Gastroesophageal sphincter (tissue), 4 donors: ENCODE results near the gene ISL1. TPM values are rescaled to one million over a fixed set of nuclear protein-coding genes. Genes with fewer than 3 reads are reported as not detected.

Experiments
- ATAC-seq: fragments of 150-250 bp; one replicate; pipeline ENCODE4 v1.9.1; 2016; ENCODE audit warnings: mild to moderate bottlenecking, moderate library complexity
- H3K27ac ChIP-seq, 4 donors: fragments of 200-600 bp; sonication (generic) in 3 of 4; 1 replicate in 3 of 4; 2 replicates in 1 of 4; pipeline ENCODE4 v1.5.1; 2016 to 2019
- H3K27me3 ChIP-seq: fragments of 200-600 bp; sonication (generic); one replicate; pipeline ENCODE4 v1.5.1; 2019
- H3K36me3 ChIP-seq, 2 donors: fragments of 200-600 bp; sonication (generic); one replicate each; pipeline ENCODE4 v1.5.1; 2019; ENCODE audit warnings: control low read depth in 1 of 2
- H3K4me1 ChIP-seq, 3 donors: fragments of 200-600 bp; sonication (generic); 1 replicate in 2 of 3; 2 replicates in 1 of 3; pipeline ENCODE4 v1.5.1; 2016 to 2019; ENCODE audit warnings: control low read depth in 2 of 3
- H3K4me3 ChIP-seq, 2 donors: fragments of 200-600 bp; sonication (generic); one replicate each; pipeline ENCODE4 v1.5.1; 2019; ENCODE audit warnings: mild to moderate bottlenecking in 1 of 2, moderate library complexity in 1 of 2
- H3K9me3 ChIP-seq, 3 donors: fragments of 200-600 bp; sonication (generic); one replicate each; pipeline ENCODE4 v1.5.1; 2017 to 2019; ENCODE audit warnings: control low read depth in 2 of 3
- EP300 ChIP-seq: sonication (generic); formaldehyde crosslinking; IDR thresholded peaks from one replicate; pipeline ENCODE4 v1.6.1; 2017; ENCODE audit warnings: antibody characterized with exemption, mild to moderate bottlenecking
- POLR2A ChIP-seq, 2 donors: fragments of 450-650 bp; IDR thresholded peaks; one replicate each; pipeline ENCODE4 v1.6.1; 2017; ENCODE audit warnings: antibody characterized with exemption in 2 of 2, mild to moderate bottlenecking in 2 of 2, moderate library complexity in 1 of 2
- POLR2AphosphoS5 ChIP-seq: sonication (generic); formaldehyde crosslinking; IDR thresholded peaks from one replicate; pipeline ENCODE4 v1.6.1; 2017; ENCODE audit warnings: antibody characterized with exemption
- WGBS, 2 donors: methylation state at CpG; one replicate each; pipeline ENCODE4 v1.1.5; 2018; ENCODE audit warnings: low coverage in 1 of 2; 5-methylcytosine and 5-hydroxymethylcytosine counted together
- total RNA-seq, 4 donors: library from RNA; depleted of rRNA; stranded (reverse); fragments of >200 nt; gene quantifications; one replicate each; pipeline ENCODE4 v1.1.0, GENCODE V29; 2016
- TF ChIP-seq, protein P1 (sequence below), 4 experiments: fragments of 200-600 bp in 2 of 4; fragments of 450-650 bp in 2 of 4; sonication (generic) in 1 of 4; IDR thresholded peaks; one replicate each; pipeline ENCODE4 v1.5.1; 2017 to 2019; ENCODE audit warnings: antibody characterized with exemption in 4 of 4, mild to moderate bottlenecking in 2 of 4, moderate library complexity in 2 of 4

ISL1 gene
- total RNA-seq, 4 donors from 2014 or later = 17.6 to 21.3 TPM; not detected in 2

DNA sequence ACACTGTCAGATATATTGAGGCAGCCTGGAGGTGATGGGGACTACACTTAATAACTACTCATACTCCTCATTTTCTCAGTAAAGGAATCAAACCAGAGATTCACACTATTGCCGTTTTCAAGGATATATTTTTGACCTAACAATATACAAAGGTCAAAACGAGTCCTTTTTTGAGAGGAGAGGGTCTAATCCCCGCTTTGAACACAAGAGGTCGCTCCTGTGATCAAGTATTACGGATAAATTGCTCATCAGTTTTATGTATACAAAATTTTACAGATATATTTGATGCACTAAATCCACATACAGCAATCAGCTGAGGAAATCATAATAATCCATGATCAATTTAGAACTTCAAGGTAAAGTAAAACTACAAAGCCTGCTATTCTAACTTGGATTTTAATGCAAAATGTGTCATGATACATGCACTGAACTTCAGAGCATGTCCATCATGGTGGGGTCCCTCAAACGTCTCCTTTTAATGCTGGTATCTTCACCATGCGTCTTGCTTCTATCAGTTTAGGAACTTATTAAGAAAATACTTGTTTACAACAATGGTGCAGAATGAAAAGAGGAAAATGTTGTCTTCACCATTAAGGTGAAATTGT is 2.5 kb upstream of the ISL1 start:
- no peak overlapping the region for H3K27ac ChIP-seq

DNA sequence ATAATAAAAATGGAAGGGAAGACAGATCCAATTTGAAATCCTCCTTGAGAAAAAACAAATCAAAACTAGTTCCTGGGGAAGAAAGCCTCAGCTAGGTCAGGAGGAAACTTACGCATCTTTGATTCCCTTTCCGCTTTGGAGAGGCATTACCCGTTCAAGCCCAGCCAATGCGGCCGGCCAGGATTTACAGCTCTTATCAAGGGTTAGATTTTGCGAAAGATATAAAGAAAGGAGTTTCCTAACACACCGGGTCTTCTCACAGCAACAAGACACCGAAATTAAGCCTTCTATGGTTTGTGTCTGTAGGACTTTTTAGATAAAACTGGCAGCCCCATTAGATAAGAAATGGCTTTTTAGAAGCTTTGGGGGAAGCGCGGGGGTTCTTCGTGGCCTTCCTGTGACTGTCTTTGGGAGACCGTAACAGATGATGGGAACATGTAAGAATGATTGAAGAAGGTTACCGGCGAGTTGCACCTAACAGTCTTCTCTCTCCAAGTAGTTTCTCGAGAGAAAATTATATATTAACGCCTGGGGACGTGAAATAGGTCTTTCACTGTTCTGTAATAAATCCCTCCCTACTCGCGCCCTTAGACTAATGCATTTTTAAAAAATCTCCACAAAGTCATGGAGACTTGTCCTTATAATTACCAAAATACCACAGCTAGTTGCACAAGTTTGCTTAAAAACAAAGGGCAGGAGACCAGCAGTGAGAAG is 1.3 kb upstream of the ISL1 start:
- H3K36me3 ChIP-seq = no peaks in the 10 kb centered on the region
- H3K4me3 ChIP-seq = peak overlapping the region; percentile 32 to 57
- no peak for ATAC-seq
- WGBS, 2 donors = 3 to 8% methylated on average over 19 of the region's 19 CpGs
- peaks cover 0 to 36% (median 5%) of the 10 kb centered on the region in 3 donors for H3K4me1 ChIP-seq
- no peaks in the 10 kb centered on the region for H3K9me3 ChIP-seq
- TF ChIP-seq, protein P1, sequence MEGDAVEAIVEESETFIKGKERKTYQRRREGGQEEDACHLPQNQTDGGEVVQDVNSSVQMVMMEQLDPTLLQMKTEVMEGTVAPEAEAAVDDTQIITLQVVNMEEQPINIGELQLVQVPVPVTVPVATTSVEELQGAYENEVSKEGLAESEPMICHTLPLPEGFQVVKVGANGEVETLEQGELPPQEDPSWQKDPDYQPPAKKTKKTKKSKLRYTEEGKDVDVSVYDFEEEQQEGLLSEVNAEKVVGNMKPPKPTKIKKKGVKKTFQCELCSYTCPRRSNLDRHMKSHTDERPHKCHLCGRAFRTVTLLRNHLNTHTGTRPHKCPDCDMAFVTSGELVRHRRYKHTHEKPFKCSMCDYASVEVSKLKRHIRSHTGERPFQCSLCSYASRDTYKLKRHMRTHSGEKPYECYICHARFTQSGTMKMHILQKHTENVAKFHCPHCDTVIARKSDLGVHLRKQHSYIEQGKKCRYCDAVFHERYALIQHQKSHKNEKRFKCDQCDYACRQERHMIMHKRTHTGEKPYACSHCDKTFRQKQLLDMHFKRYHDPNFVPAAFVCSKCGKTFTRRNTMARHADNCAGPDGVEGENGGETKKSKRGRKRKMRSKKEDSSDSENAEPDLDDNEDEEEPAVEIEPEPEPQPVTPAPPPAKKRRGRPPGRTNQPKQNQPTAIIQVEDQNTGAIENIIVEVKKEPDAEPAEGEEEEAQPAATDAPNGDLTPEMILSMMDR (IDR thresholded peaks at IDR 0.05) = no peak
- no peak for TF ChIP-seq POLR2AphosphoS5
- TF ChIP-seq POLR2A (IDR thresholded peaks at IDR 0.05) = no peak
- no peak for TF ChIP-seq EP300
- peaks cover 100% of the 10 kb centered on the region for H3K27me3 ChIP-seq
- peak overlapping the region in 1 of 4 donors; percentile 78 for H3K27ac ChIP-seq

More for the DNA sequence above, 2.5 kb upstream of the ISL1 start:
- Histone ChIP-seq H3K27me3 (peaks cover 100% of the 10 kb centered on the region), H3K4me1 (peaks cover 0 to 33% (median 5%) of the 10 kb centered on the region in 3 donors), H3K36me3 (no peaks in the 10 kb centered on the region), H3K9me3 (no peaks in the 10 kb centered on the region), H3K4me3 (no peak overlapping the region)
- no peak for ATAC-seq
- WGBS, 2 donors = 0 to 2% methylated on average over 4 to 7 of the region's 7 CpGs
- TF ChIP-seq, protein P1 (IDR thresholded peaks at IDR 0.05) = peak in 3 of 4 experiments; percentile 9 to 54 (median 27)
- no peak for TF ChIP-seq POLR2A (IDR thresholded peaks at IDR 0.05)

DNA sequence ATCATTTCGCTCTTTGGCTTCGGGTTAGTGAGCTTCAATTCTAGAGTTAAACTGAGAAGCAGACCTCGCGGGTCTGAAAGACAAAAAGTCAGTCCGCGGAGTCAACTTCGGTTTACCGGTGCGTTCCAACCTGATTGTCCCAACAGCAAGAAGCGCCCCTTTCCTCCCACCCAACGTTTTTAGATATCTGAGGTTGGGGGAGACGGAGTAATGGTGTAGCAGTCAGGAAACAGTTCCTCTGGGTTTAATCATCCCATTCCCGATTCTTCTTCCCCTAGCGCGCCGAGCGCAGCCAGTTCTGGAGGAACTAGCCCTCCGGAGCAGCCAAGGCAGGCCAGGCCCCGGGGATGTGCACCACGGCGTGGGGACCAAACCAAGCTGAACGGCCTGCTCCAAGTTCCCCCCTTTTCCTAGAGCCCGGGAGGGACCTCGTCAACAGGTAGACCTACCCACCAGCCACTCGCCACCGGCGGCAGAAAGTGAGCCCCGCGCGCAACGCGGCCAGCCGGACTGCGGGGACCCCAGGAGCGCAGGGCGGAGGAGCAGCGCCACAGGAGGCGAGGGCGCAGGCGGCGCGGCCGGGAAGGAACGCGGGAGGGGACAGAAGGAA is 622 bp upstream of the ISL1 start:
- H3K27ac ChIP-seq = peak overlapping the region in 2 of 4 donors; percentile 25 to 78
- peaks cover 0 to 43% (median 7%) of the 10 kb centered on the region in 3 donors for H3K4me1 ChIP-seq
- 1 to 2% methylated on average over 9 to 19 of the region's 45 CpGs for WGBS, 2 donors
- peaks cover 100% of the 10 kb centered on the region for H3K27me3 ChIP-seq
- no peak for TF ChIP-seq POLR2A (IDR thresholded peaks at IDR 0.05)
- TF ChIP-seq, protein P1 (IDR thresholded peaks at IDR 0.05) = no peak
- TF ChIP-seq EP300 = no peak
- TF ChIP-seq POLR2AphosphoS5 = no peak
- no peak for ATAC-seq
- H3K9me3 ChIP-seq = no peaks in the 10 kb centered on the region
- H3K36me3 ChIP-seq = no peaks in the 10 kb centered on the region
- peak overlapping the region; percentile 32 to 57 for H3K4me3 ChIP-seq

DNA sequence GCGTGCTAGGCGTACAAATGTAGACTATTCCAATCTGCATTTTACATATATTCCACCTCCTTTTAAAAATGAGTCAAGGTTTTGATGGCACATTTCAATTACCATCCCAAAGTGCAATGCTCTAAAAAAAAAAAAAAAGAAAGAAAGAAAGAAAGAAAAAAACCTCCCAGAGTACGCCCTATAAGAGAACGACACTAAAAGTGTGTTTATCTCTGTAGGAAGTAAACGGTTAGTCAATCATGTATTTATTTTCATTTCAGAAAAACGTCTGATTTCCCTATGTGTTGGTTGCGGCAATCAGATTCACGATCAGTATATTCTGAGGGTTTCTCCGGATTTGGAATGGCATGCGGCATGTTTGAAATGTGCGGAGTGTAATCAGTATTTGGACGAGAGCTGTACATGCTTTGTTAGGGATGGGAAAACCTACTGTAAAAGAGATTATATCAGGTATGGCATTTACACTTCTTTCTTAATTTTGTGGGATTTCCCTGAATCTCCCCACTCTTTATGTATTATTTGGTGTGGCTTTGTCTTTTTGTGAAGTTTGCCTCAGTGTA is 1.1 kb downstream of the ISL1 start:
- 4 to 7% methylated on average over 12 of the region's 12 CpGs for WGBS, 2 donors
- H3K36me3 ChIP-seq = no peaks in the 10 kb centered on the region
- ATAC-seq = no peak
- peak overlapping the region in 1 of 4 donors; percentile 78 for H3K27ac ChIP-seq
- no peak for TF ChIP-seq POLR2AphosphoS5
- H3K4me3 ChIP-seq = peak overlapping the region; percentile 32 to 57
- H3K9me3 ChIP-seq = no peaks in the 10 kb centered on the region
- peaks cover 0 to 44% (median 8%) of the 10 kb centered on the region in 3 donors for H3K4me1 ChIP-seq
- peaks cover 100% of the 10 kb centered on the region for H3K27me3 ChIP-seq

DNA sequence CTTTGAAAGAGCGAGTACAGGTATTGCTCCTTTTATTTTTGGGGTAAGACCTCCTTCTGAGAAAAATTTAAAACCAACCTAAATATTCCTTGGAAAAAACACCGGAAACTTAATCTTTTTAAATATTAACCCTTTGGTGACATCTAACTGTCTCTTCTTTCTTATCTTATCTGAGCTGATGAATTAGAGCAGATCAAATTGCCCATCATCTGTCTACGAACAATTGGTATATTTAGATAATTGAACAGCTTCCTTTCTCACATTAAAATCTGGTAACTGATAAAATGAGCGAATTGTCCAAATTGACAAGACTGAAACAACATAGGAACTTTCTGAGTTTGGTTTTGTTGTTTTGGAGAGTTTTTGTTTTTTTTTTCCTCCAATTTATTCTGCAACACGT is 2.0 kb downstream of the ISL1 start:
- TF ChIP-seq POLR2AphosphoS5 = no peak
- TF ChIP-seq POLR2A (IDR thresholded peaks at IDR 0.05) = no peak
- peaks cover 0 to 53% (median 14%) of the 10 kb centered on the region in 3 donors for H3K4me1 ChIP-seq
- WGBS, 2 donors = 10 to 12% methylated on average over 5 of the region's 5 CpGs

More for the DNA sequence above, 2.0 kb downstream of the ISL1 start:
- H3K4me3 ChIP-seq = peak overlapping the region; percentile 32 to 57
- peaks cover 100% of the 10 kb centered on the region for H3K27me3 ChIP-seq
- no peak for ATAC-seq
- H3K36me3 ChIP-seq = no peaks in the 10 kb centered on the region
- no peaks in the 10 kb centered on the region for H3K9me3 ChIP-seq
- H3K27ac ChIP-seq = peak overlapping the region in 1 of 4 donors; percentile 57
